Trophoblast cell (in vitro differentiated cells and primary cell): ENCODE measurements around the gene CCDC73.
"Not testable (repeated sequence)": the region's sequence is repeated elsewhere in the genome, so short reads cannot be mapped to it uniquely, and the experiment has no call there.

Experiments
- DNase-seq, 2 donors: peaks; one replicate each; pipeline ENCODE4 v3.0.0-alpha.2; 2016
- H2AFZ ChIP-seq: 2 replicates; pipeline ENCODE4 v1.6.1; 2013; ENCODE audit warnings: low read length, moderate library complexity, mild to moderate bottlenecking; ENCODE audit not compliant: insufficient read depth, poor library complexity
- H2AK5ac ChIP-seq: 2 replicates; pipeline ENCODE4 v1.6.1; 2013; ENCODE audit warnings: mild to moderate bottlenecking, low read length
- H2BK120ac ChIP-seq: 2 replicates; pipeline ENCODE4 v1.6.1; 2013; ENCODE audit warnings: low read length, mild to moderate bottlenecking, moderate library complexity; ENCODE audit not compliant: insufficient read depth, poor library complexity
- H2BK12ac ChIP-seq: 2 replicates; pipeline ENCODE4 v1.6.1; 2013; ENCODE audit warnings: mild to moderate bottlenecking, low read length, moderate library complexity
- H2BK5ac ChIP-seq: 2 replicates; pipeline ENCODE4 v1.6.1; 2013; ENCODE audit warnings: low read length, low read depth, moderate library complexity, mild to moderate bottlenecking; ENCODE audit not compliant: poor library complexity
- H3K14ac ChIP-seq: 2 replicates; pipeline ENCODE4 v1.6.1; 2013; ENCODE audit warnings: mild to moderate bottlenecking, low read length
- H3K18ac ChIP-seq: 2 replicates; pipeline ENCODE4 v1.6.1; 2013; ENCODE audit warnings: mild to moderate bottlenecking, low read length
- H3K23ac ChIP-seq: 2 replicates; pipeline ENCODE4 v1.6.1; 2013; ENCODE audit warnings: low read length
- H3K27ac ChIP-seq: 2 replicates; pipeline ENCODE4 v1.5.1; 2013; ENCODE audit warnings: low read depth, mild to moderate bottlenecking, inconsistent platforms, low read length, moderate library complexity
- H3K27me3 ChIP-seq: 2 replicates; pipeline ENCODE4 v1.6.1; 2013; ENCODE audit warnings: inconsistent platforms, mild to moderate bottlenecking, low read length, moderate library complexity; ENCODE audit not compliant: insufficient read depth
- H3K36me3 ChIP-seq, 2 experiments: 1 replicate in 1 of 2; 2 replicates in 1 of 2; pipeline ENCODE4 v1.6.1; 2013; ENCODE audit warnings: low read length in 2 of 2, mild to moderate bottlenecking in 2 of 2, moderate library complexity in 1 of 2; ENCODE audit not compliant: insufficient read depth in 2 of 2, control insufficient read depth in 1 of 2
- H3K4ac ChIP-seq: 2 replicates; pipeline ENCODE4 v1.6.1; 2013; ENCODE audit warnings: low read depth, mild to moderate bottlenecking, low read length, moderate library complexity
- H3K4me1 ChIP-seq, 2 experiments: 1 replicate in 1 of 2; 2 replicates in 1 of 2; pipeline ENCODE4 v1.6.1; 2013; ENCODE audit warnings: low read length in 2 of 2, mild to moderate bottlenecking in 2 of 2, moderate library complexity in 1 of 2; ENCODE audit not compliant: insufficient read depth in 2 of 2, control insufficient read depth in 1 of 2
- H3K4me2 ChIP-seq: 2 replicates; pipeline ENCODE4 v1.6.1; 2013; ENCODE audit warnings: inconsistent platforms, mild to moderate bottlenecking, low read length, moderate library complexity
- H3K4me3 ChIP-seq: 2 replicates; pipeline ENCODE4 v1.5.1; 2013; ENCODE audit warnings: mild to moderate bottlenecking, low read depth, low read length, inconsistent platforms
- H3K79me1 ChIP-seq: one replicate; pipeline ENCODE4 v1.6.1; 2013; ENCODE audit warnings: low read length
- H3K79me2 ChIP-seq: 2 replicates; pipeline ENCODE4 v1.6.1; 2013; ENCODE audit warnings: low read length, mild to moderate bottlenecking; ENCODE audit not compliant: control insufficient read depth, insufficient read depth, poor library complexity
- H3K9ac ChIP-seq: 2 replicates; pipeline ENCODE4 v1.6.1; 2013; ENCODE audit warnings: mild to moderate bottlenecking, low read length
- H3K9me3 ChIP-seq: 2 replicates; pipeline ENCODE4 v1.6.1; 2013; ENCODE audit warnings: low read depth, mild to moderate bottlenecking, control low read depth, inconsistent platforms, low read length; ENCODE audit not compliant: insufficient read depth
- H4K12ac ChIP-seq: 2 replicates; pipeline ENCODE4 v1.6.1; 2013; ENCODE audit warnings: low read depth, mild to moderate bottlenecking, low read length, moderate library complexity
- H4K8ac ChIP-seq: 2 replicates; pipeline ENCODE4 v1.6.1; 2013; ENCODE audit warnings: low read depth, mild to moderate bottlenecking, low read length, moderate library complexity
- H4K91ac ChIP-seq: one replicate; pipeline ENCODE4 v1.6.1; 2013; ENCODE audit warnings: low read depth, mild to moderate bottlenecking, low read length, moderate library complexity
- WGBS: extraction: QIAGEN DNeasy Blood & Tissue Kit; methylation state at CpG from one replicate; pipeline ENCODE4 v1.1.7; 2013; ENCODE audit warnings: missing lambda C conversion rate; ENCODE audit not compliant: insufficient read length, insufficient coverage; ENCODE audit errors: extremely low coverage; 5-methylcytosine and 5-hydroxymethylcytosine counted together

Gene CCDC73

GRCh38 chr11:32827276-32827675 lies 32.8 kb upstream of the CCDC73 start:
- Histone ChIP-seq H3K27ac (no peak overlapping the region), H3K79me1 (peaks cover 9% of the 10 kb centered on the region), H4K12ac (no peak overlapping the region), H2AK5ac (no peak overlapping the region), H3K18ac (no peak overlapping the region), H3K4me1 (peaks cover 2 to 7% of the 10 kb centered on the region in 2 experiments), H3K4ac (no peak overlapping the region), H3K14ac (no peak overlapping the region), H3K9ac (no peak overlapping the region), H3K23ac (no peak overlapping the region), H4K91ac (no peak overlapping the region), H2BK120ac (no peak overlapping the region), H3K9me3 (no peaks in the 10 kb centered on the region), H3K4me3 (no peak overlapping the region), H3K4me2 (no peak overlapping the region), H2BK5ac (no peak overlapping the region), H3K27me3 (no peaks in the 10 kb centered on the region), H2BK12ac (no peak overlapping the region), H3K79me2 (peaks cover 5% of the 10 kb centered on the region), H2AFZ (no peak overlapping the region), H3K36me3 (no peaks in the 10 kb centered on the region), H4K8ac (no peak overlapping the region)
- no CpG with 5 or more reads among the region's 1 CpG for WGBS
- DNase-seq: no peak

- Histone ChIP-seq H3K4me1 (peaks cover 0 to 5% of the 10 kb centered on the region in 2 experiments), H3K9ac (no peak overlapping the region), H3K9me3 (no peaks in the 10 kb centered on the region), H3K4me2 (no peak overlapping the region), H3K4ac (no peak overlapping the region), H3K4me3 (no peak overlapping the region), H3K27ac (no peak overlapping the region), H4K91ac (no peak overlapping the region), H3K27me3 (no peaks in the 10 kb centered on the region), H3K79me2 (peaks cover 5% of the 10 kb centered on the region), H2BK12ac (no peak overlapping the region), H4K12ac (no peak overlapping the region), H2BK120ac (no peak overlapping the region), H2BK5ac (no peak overlapping the region), H4K8ac (no peak overlapping the region), H3K14ac (no peak overlapping the region), H3K18ac (no peak overlapping the region), H3K36me3 (no peaks in the 10 kb centered on the region), H3K79me1 (peaks cover 9% of the 10 kb centered on the region), H3K23ac (no peak overlapping the region), H2AK5ac (no peak overlapping the region), H2AFZ (no peak overlapping the region)
- DNase-seq: no peak
- WGBS: no CpG with 5 or more reads among the region's 3 CpGs
These were observed 31.7 kb upstream of the CCDC73 start for GRCh38 chr11:32826113-32826512.

- H2AFZ ChIP-seq: not testable (repeated sequence)
These were observed 29.2 kb upstream of the CCDC73 start for GRCh38 chr11:32823617-32824016.

GRCh38 chr11:32821917-32822560 lies 27.6 kb upstream of the CCDC73 start:
- no CpG with 5 or more reads among the region's 5 CpGs for WGBS
- Histone ChIP-seq H3K18ac (no peak overlapping the region), H3K27ac (no peak overlapping the region), H2AK5ac (no peak overlapping the region), H3K4me1 (no peaks in the 10 kb centered on the region), H2BK5ac (no peak overlapping the region), H3K27me3 (no peaks in the 10 kb centered on the region), H3K4me2 (no peak overlapping the region), H3K14ac (no peak overlapping the region), H3K9ac (no peak overlapping the region), H2BK12ac (no peak overlapping the region), H3K23ac (no peak overlapping the region), H4K91ac (no peak overlapping the region), H3K79me2 (no peaks in the 10 kb centered on the region), H4K8ac (no peak overlapping the region), H3K4ac (no peak overlapping the region), H3K36me3 (no peaks in the 10 kb centered on the region), H3K4me3 (no peak overlapping the region), H4K12ac (no peak overlapping the region), H3K79me1 (no peaks in the 10 kb centered on the region), H3K9me3 (no peaks in the 10 kb centered on the region), H2AFZ (no peak overlapping the region), H2BK120ac (no peak overlapping the region)
- no peak for DNase-seq

More at GRCh38 chr11:32823617-32824016, 29.2 kb upstream of the CCDC73 start:
- not testable (repeated sequence) for H3K79me2 ChIP-seq, H3K4me2 ChIP-seq, H2AK5ac ChIP-seq, H4K91ac ChIP-seq, H2BK5ac ChIP-seq, H3K36me3 ChIP-seq, H3K27me3 ChIP-seq, H3K79me1 ChIP-seq, H3K14ac ChIP-seq, H3K27ac ChIP-seq, H3K18ac ChIP-seq, H4K8ac ChIP-seq, H4K12ac ChIP-seq, H3K4ac ChIP-seq, H2BK120ac ChIP-seq, H3K4me1 ChIP-seq, H3K9me3 ChIP-seq, H2BK12ac ChIP-seq, H3K23ac ChIP-seq, H3K4me3 ChIP-seq, H3K9ac ChIP-seq
- WGBS: no CpG with 5 or more reads among the region's 3 CpGs
- DNase-seq: peak; percentile 14 to 80
